GM23338 (cell line): ENCODE measurements around the gene ZFC3H1. TPM values are rescaled to one million over a fixed set of nuclear protein-coding genes. Genes with fewer than 3 reads are reported as not detected.
"Not testable (repeated sequence)": the region's sequence is repeated elsewhere in the genome, so short reads cannot be mapped to it uniquely, and the experiment has no call there.

Source experiments
- ATAC-seq: fragments of 200-7000 bp; cut with Tn5 transposase; 3 replicates; pipeline ENCODE4 v1.9.1; 2020
- DNase-seq: peaks from one replicate; pipeline ENCODE4 v3.0.0-alpha.2; 2015; ENCODE audit warnings: low spot score
- H2AFZ ChIP-seq: fragments of 200-600 bp; sonication (generic); 2 replicates; pipeline ENCODE4 v1.8.0; 2016; ENCODE audit warnings: antibody characterized with exemption, mild to moderate bottlenecking, moderate library complexity
- H3F3A ChIP-seq: fragments of 200-600 bp; sonication (generic); replicated peaks from 2 replicates; pipeline ENCODE4 v1.8.0; 2017; ENCODE audit warnings: antibody characterized with exemption, mixed run types, low read depth
- H3K27ac ChIP-seq: fragments of 200-600 bp; sonication (generic); 2 replicates; pipeline ENCODE4 v1.6.1; 2016; ENCODE audit warnings: low read depth
- H3K27me3 ChIP-seq: fragments of 200-600 bp; sonication (generic); 2 replicates; pipeline ENCODE4 v1.8.0; 2016; ENCODE audit warnings: mild to moderate bottlenecking, mixed run types, moderate library complexity; ENCODE audit not compliant: insufficient read depth
- H3K36me3 ChIP-seq: fragments of 200-600 bp; sonication (generic); 2 replicates; pipeline ENCODE4 v1.8.0; 2016; ENCODE audit warnings: mild to moderate bottlenecking; ENCODE audit not compliant: insufficient read depth
- H3K4me1 ChIP-seq: fragments of 200-600 bp; sonication (generic); 2 replicates; pipeline ENCODE4 v1.8.0; 2016; ENCODE audit warnings: mild to moderate bottlenecking, moderate library complexity; ENCODE audit not compliant: insufficient read depth
- H3K4me2 ChIP-seq: fragments of 200-600 bp; sonication (generic); 2 replicates; pipeline ENCODE4 v1.7.1; 2017; ENCODE audit warnings: mixed run types
- H3K4me3 ChIP-seq: fragments of 200-600 bp; sonication (generic); 2 replicates; pipeline ENCODE4 v1.6.1; 2016; ENCODE audit warnings: mixed run types
- H3K79me2 ChIP-seq: fragments of 200-600 bp; sonication (generic); replicated peaks from 2 replicates; pipeline ENCODE4 v1.8.0; 2017; ENCODE audit warnings: mild to moderate bottlenecking; ENCODE audit not compliant: insufficient read depth
- H3K9me2 ChIP-seq: fragments of 200-600 bp; sonication (generic); 2 replicates; pipeline ENCODE4 v1.8.0; 2017; ENCODE audit not compliant: insufficient read depth
- H4K20me1 ChIP-seq: fragments of 200-600 bp; sonication (generic); replicated peaks from 2 replicates; pipeline ENCODE4 v1.8.0; 2017; ENCODE audit warnings: mild to moderate bottlenecking; ENCODE audit not compliant: insufficient read depth
- H3K27ac Mint-ChIP-seq: 2 replicates; pipeline ENCODE4 v1.8.0; 2020; ENCODE audit warnings: inconsistent platforms, mild to moderate bottlenecking, moderate library complexity, mixed read lengths
- H3K27me3 Mint-ChIP-seq: 3 replicates; pipeline ENCODE4 v1.8.0; 2022; ENCODE audit warnings: low read depth, mild to moderate bottlenecking, moderate library complexity, mixed read lengths, inconsistent platforms; ENCODE audit not compliant: insufficient read depth, poor library complexity
- H3K36me3 Mint-ChIP-seq: 3 replicates; pipeline ENCODE4 v1.8.0; 2021; ENCODE audit warnings: low read depth, mild to moderate bottlenecking, inconsistent platforms, moderate library complexity, mixed read lengths
- H3K4me1 Mint-ChIP-seq: 3 replicates; pipeline ENCODE4 v1.8.0; 2020; ENCODE audit warnings: mild to moderate bottlenecking, inconsistent platforms, mixed read lengths
- H3K4me3 Mint-ChIP-seq: 3 replicates; pipeline ENCODE4 v1.8.0; 2021; ENCODE audit warnings: moderate library complexity, mild to moderate bottlenecking, inconsistent platforms, mixed read lengths
- H3K9me3 Mint-ChIP-seq: 3 replicates; pipeline ENCODE4 v1.8.0; 2020; ENCODE audit warnings: moderate library complexity, mild to moderate bottlenecking, inconsistent platforms, mixed read lengths
- CREB1 ChIP-seq: fragments of 250-450 bp; sonication (Bioruptor Pico); IDR thresholded peaks from 2 replicates; pipeline ENCODE4 v1.5.0; 2020; ENCODE audit warnings: low read depth, mild to moderate bottlenecking, moderate library complexity
- EZH2 ChIP-seq: fragments of 200-600 bp; sonication (generic); IDR thresholded peaks from one replicate; pipeline ENCODE4 v1.8.0; 2017; ENCODE audit warnings: antibody characterized with exemption, mild to moderate bottlenecking, low read depth; ENCODE audit not compliant: unreplicated experiment
- EZH2phosphoT487 ChIP-seq: fragments of 200-600 bp; sonication (generic); IDR thresholded peaks from one replicate; pipeline ENCODE4 v1.8.1; 2018; ENCODE audit warnings: antibody characterized with exemption; ENCODE audit not compliant: unreplicated experiment
- JUNB ChIP-seq: IDR thresholded peaks from one replicate; pipeline ENCODE4 v1.6.1; 2016; ENCODE audit warnings: antibody characterized with exemption; ENCODE audit not compliant: unreplicated experiment
- POLR2AphosphoS5 ChIP-seq: IDR thresholded peaks from 2 replicates; pipeline ENCODE4 v1.6.1; 2016; ENCODE audit warnings: antibody characterized with exemption, low read depth
- STAT1 ChIP-seq: IDR thresholded peaks from one replicate; pipeline ENCODE4 v1.6.1; 2016; ENCODE audit warnings: antibody characterized with exemption; ENCODE audit not compliant: unreplicated experiment
- ZNF114 ChIP-seq: fragments of 250-450 bp; sonication (Bioruptor Pico); IDR thresholded peaks from 2 replicates; pipeline ENCODE4 v1.5.0; 2020; ENCODE audit warnings: mild to moderate bottlenecking, moderate library complexity
- ZNF331 ChIP-seq: fragments of 250-450 bp; sonication (Bioruptor Pico); IDR thresholded peaks from 2 replicates; pipeline ENCODE4 v1.5.0; 2020; ENCODE audit warnings: low read depth, mild to moderate bottlenecking, moderate library complexity
- polyA plus RNA-seq: library from polyadenylated mRNA; unstranded; fragments of >200 nt; fragmentation: Nextera tagmentation; extraction: Ambion mirVana; gene quantifications from 2 replicates; pipeline ENCODE4 v1.2.1, GENCODE V29; 2016
- total RNA-seq: library from RNA; depleted of rRNA; stranded (reverse); fragments of >200 nt; shearing (Covaris generic); gene quantifications from 2 replicates; pipeline ENCODE4 v1.2.3, GENCODE V29; 2014
- TF ChIP-seq, protein P1 (sequence below): IDR thresholded peaks from 2 replicates; pipeline ENCODE4 v1.6.1; 2016; ENCODE audit warnings: antibody characterized with exemption

Gene ZFC3H1
- total and polyA plus RNA-seq, 2 experiments from 2014 or later: 30.3 to 46.2 TPM

DNA sequence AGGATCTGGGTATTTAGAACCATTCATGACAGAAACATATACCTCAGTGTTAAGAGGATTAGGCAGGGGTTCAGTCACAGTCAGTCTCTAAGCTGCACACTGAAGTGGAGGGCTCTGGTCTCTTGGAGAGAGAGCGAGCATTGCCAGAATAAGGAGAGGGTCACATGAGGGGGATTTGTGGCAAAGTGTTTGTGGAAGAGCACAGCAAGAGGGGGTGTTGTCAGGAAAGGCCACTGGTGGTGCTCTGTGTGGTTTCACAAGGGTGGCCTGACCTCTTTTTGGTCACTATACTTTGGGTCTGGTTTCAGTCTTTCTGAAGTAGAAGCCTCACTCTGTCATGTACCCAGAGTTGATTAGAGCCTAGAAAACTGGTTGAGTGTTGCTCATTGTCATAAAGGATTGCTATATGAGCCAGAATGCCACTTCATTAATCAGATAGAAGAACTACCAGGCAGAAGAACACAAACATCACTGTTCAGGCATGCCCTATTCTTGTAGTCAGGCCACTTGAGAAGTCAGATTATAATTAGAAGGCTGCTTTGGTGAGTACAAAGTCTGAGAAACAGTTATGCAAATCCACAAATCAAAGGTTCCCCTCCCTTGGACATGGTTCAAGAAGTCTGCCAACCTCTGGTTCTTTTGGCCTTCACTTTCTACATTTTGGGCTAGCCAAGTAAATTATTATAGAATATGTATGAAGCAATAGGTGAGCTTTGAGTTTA is 30.6 kb upstream of the ZFC3H1 start:
- ATAC-seq: no peak
- no peaks in the 10 kb centered on the region for H3K79me2 ChIP-seq
- H3K9me3 Mint-ChIP-seq: no peaks in the 10 kb centered on the region
- DNase-seq: no peak
- H3K4me3 ChIP-seq: no peak overlapping the region
- H3K4me1 ChIP-seq: no peaks in the 10 kb centered on the region
- H3K36me3 ChIP-seq: no peaks in the 10 kb centered on the region; the same call in 1 of the 2 replicates
- no peak overlapping the region for H3K27ac ChIP-seq
- peaks cover 11% of the 10 kb centered on the region; the same call in 1 of the 3 replicates for H3K36me3 Mint-ChIP-seq
- TF ChIP-seq ZNF114 (CRISPR knock-in tag) (no peak), EZH2phosphoT487 (no peak), JUNB (no peak), CREB1 (CRISPR knock-in tag) (no peak), POLR2AphosphoS5 (no peak), ZNF331 (CRISPR knock-in tag) (no peak), EZH2 (no peak), STAT1 (no peak)
- no peaks in the 10 kb centered on the region for H4K20me1 ChIP-seq
- H3K27ac Mint-ChIP-seq: peak overlapping the region; percentile 24; the same call in 1 of the 2 replicates
- no peak overlapping the region for H2AFZ ChIP-seq
- H3K4me3 Mint-ChIP-seq: no peak overlapping the region
- peaks cover 6% of the 10 kb centered on the region; the same call in 1 of the 3 replicates for H3K4me1 Mint-ChIP-seq
- H3K9me2 ChIP-seq: no peaks in the 10 kb centered on the region
- H3K27me3 ChIP-seq: no peaks in the 10 kb centered on the region
- no peaks in the 10 kb centered on the region for H3K27me3 Mint-ChIP-seq
- H3F3A ChIP-seq: no peaks in the 10 kb centered on the region
- no peak overlapping the region for H3K4me2 ChIP-seq

DNA sequence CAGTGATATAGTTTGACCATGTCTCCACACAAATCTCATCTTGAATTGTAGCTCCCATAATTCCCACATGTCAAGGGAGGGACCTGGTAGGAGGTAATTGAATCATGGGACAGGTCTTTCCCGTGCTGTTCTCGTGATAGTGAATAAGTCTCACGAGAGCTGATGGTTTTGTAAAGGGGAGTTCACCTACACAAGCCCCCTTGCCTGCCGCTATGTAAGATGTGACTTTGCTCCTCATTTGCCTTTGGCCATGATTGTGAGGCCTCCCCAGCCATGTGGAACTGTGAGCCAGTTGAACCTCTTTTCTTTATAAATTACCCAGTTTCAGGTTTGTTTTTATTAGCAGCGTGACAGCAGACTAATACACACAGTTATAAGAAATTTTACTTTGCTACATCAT is 30.0 kb upstream of the ZFC3H1 start:
- not testable (repeated sequence) for DNase-seq, H3K4me2 ChIP-seq, H3K4me3 ChIP-seq, H3K36me3 ChIP-seq, H4K20me1 ChIP-seq, H3K79me2 ChIP-seq, H3K27me3 Mint-ChIP-seq, H3K9me3 Mint-ChIP-seq, H3K9me2 ChIP-seq, H3K27ac Mint-ChIP-seq, H3F3A ChIP-seq, H3K27ac ChIP-seq, H3K4me3 Mint-ChIP-seq, H3K36me3 Mint-ChIP-seq, ATAC-seq, H3K4me1 ChIP-seq, H3K4me1 Mint-ChIP-seq, H3K27me3 ChIP-seq, H2AFZ ChIP-seq

- H3K79me2 ChIP-seq: 0 out of 2 replicates have a peak, but pooled peaks cover 3% of the 10 kb centered on the region
- no peaks in the 10 kb centered on the region for H4K20me1 ChIP-seq
- peaks cover 7% of the 10 kb centered on the region; the same call in 2 of the 3 replicates for H3K4me1 Mint-ChIP-seq
- H3F3A ChIP-seq: no peaks in the 10 kb centered on the region
- H3K4me2 ChIP-seq: no peak overlapping the region
- no peaks in the 10 kb centered on the region for H3K27me3 ChIP-seq
- H3K27me3 Mint-ChIP-seq: no peaks in the 10 kb centered on the region
- no peak overlapping the region for H2AFZ ChIP-seq
- DNase-seq: no peak
- H3K36me3 Mint-ChIP-seq: peaks cover 7% of the 10 kb centered on the region; the same call in 1 of the 3 replicates
- no peaks in the 10 kb centered on the region; the same call in 1 of the 2 replicates for H3K36me3 ChIP-seq
- no peak overlapping the region for H3K27ac ChIP-seq
- H3K4me1 ChIP-seq: no peaks in the 10 kb centered on the region
- no peaks in the 10 kb centered on the region for H3K9me3 Mint-ChIP-seq
- H3K4me3 ChIP-seq: no peak overlapping the region
- no peak overlapping the region for H3K4me3 Mint-ChIP-seq
- H3K9me2 ChIP-seq: no peaks in the 10 kb centered on the region
- ATAC-seq: no peak
- no peak overlapping the region for H3K27ac Mint-ChIP-seq
- TF ChIP-seq EZH2phosphoT487: no peak
- no peak for TF ChIP-seq POLR2AphosphoS5
- TF ChIP-seq ZNF114 (CRISPR knock-in tag): no peak
- TF ChIP-seq ZNF331 (CRISPR knock-in tag): no peak
- TF ChIP-seq CREB1 (CRISPR knock-in tag): no peak
- TF ChIP-seq, protein P1, sequence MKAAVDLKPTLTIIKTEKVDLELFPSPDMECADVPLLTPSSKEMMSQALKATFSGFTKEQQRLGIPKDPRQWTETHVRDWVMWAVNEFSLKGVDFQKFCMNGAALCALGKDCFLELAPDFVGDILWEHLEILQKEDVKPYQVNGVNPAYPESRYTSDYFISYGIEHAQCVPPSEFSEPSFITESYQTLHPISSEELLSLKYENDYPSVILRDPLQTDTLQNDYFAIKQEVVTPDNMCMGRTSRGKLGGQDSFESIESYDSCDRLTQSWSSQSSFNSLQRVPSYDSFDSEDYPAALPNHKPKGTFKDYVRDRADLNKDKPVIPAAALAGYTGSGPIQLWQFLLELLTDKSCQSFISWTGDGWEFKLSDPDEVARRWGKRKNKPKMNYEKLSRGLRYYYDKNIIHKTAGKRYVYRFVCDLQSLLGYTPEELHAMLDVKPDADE: no peak
- TF ChIP-seq STAT1: no peak
- no peak for TF ChIP-seq EZH2
- no peak for TF ChIP-seq JUNB
Measured at GRCh38 chr12:71693126-71693525, 29.5 kb upstream of the ZFC3H1 start.
